RPMI8226 (cell line): ENCODE results near the gene CRYBA4.

ENCODE experiments used
- DNase-seq: peaks from one replicate; pipeline ENCODE4 v3.0.0-alpha.2; 2015

The CRYBA4 gene

GRCh38 chr22:26663374-26663923, 41.7 kb downstream of the CRYBA4 start:
- no peak for DNase-seq

- DNase-seq, result no peak
These were observed 44.1 kb downstream of the CRYBA4 start for GRCh38 chr22:26665813-26666231.

GRCh38 chr22:26667140-26667539, 45.4 kb downstream of the CRYBA4 start:
- DNase-seq, result no peak

GRCh38 chr22:26669060-26669481, 47.3 kb downstream of the CRYBA4 start:
- DNase-seq, result peak; percentile 62

GRCh38 chr22:26670459-26670858, 48.7 kb downstream of the CRYBA4 start:
- no peak for DNase-seq

GRCh38 chr22:26671317-26672059, 49.7 kb downstream of the CRYBA4 start:
- no peak for DNase-seq

- no peak for DNase-seq
These were observed 50.3 kb downstream of the CRYBA4 start for GRCh38 chr22:26672060-26672471.

- DNase-seq, result peak; percentile 95
These were observed 51.1 kb downstream of the CRYBA4 start for GRCh38 chr22:26672590-26673468.

GRCh38 chr22:26673486-26673885, 51.7 kb downstream of the CRYBA4 start:
- DNase-seq, result no peak

- DNase-seq, result peak; percentile 63
These were observed 52.7 kb downstream of the CRYBA4 start for GRCh38 chr22:26674211-26675190.

GRCh38 chr22:26675687-26676268, 54.0 kb downstream of the CRYBA4 start:
- DNase-seq, result no peak

- no peak for DNase-seq
These were observed 55.5 kb downstream of the CRYBA4 start for GRCh38 chr22:26677217-26677616.

GRCh38 chr22:26679003-26679629, 57.4 kb downstream of the CRYBA4 start:
- DNase-seq, result peak; percentile 76
